ENCODE measurements around the gene RSRC1. TPM values are rescaled to one million over a fixed set of nuclear protein-coding genes. Genes with fewer than 3 reads are reported as not detected.

Gene RSRC1
- total and polyA plus RNA-seq, 10 donors = 7.2 to 56.5 (median 33.1) TPM

DNA sequence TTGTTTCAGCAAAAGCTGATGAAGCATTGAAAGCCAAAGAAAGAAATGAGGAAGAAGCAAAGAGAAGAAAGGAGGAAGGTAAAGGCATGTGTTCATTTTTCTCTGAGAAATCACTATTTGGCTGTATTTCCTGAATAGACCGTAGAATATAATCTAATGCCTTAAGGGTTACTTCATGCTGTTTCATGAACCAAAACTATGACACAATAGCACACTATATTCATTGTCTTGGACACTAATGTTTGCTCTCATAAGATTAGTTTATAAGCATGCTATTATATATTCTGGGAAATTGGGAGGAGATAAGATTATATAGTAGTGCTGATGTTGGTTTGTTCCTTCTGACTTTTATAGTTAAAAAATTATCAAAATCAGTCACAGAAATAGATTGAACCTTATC lies 351.0 kb downstream of the RSRC1 start:
- intact Hi-C loops (cut with DNase I; ENCODE audit: low total_unique reads) = no loop called here
- H3K27me3 ChIP-seq (replicated peaks in 1 of 7) = no peaks in the 10 kb centered on the region
- H3K4me1 ChIP-seq = peaks cover 0 to 4% (median 0%) of the 10 kb centered on the region in 6 donors
- no peaks in the 10 kb centered on the region for H3K36me3 ChIP-seq
- no peak overlapping the region for H3K27ac ChIP-seq
- no peaks in the 10 kb centered on the region for H3K9me3 ChIP-seq
- TF ChIP-seq, protein P1, sequence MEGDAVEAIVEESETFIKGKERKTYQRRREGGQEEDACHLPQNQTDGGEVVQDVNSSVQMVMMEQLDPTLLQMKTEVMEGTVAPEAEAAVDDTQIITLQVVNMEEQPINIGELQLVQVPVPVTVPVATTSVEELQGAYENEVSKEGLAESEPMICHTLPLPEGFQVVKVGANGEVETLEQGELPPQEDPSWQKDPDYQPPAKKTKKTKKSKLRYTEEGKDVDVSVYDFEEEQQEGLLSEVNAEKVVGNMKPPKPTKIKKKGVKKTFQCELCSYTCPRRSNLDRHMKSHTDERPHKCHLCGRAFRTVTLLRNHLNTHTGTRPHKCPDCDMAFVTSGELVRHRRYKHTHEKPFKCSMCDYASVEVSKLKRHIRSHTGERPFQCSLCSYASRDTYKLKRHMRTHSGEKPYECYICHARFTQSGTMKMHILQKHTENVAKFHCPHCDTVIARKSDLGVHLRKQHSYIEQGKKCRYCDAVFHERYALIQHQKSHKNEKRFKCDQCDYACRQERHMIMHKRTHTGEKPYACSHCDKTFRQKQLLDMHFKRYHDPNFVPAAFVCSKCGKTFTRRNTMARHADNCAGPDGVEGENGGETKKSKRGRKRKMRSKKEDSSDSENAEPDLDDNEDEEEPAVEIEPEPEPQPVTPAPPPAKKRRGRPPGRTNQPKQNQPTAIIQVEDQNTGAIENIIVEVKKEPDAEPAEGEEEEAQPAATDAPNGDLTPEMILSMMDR (IDR thresholded peaks at IDR 0.05 in 8 of 11, conservative IDR thresholded peaks at IDR 0.05 in 3 of 11) = no peak
- TF ChIP-seq POLR2AphosphoS5 (IDR thresholded peaks at IDR 0.05) (no peak), POLR2A (IDR thresholded peaks at IDR 0.05) (no peak)
- 0 to 64% (median 45%) methylated on average over 1 of the region's 1 CpG for WGBS, 5 donors
- no peak for DNase-seq
- no peak overlapping the region for H3K4me3 ChIP-seq

DNA sequence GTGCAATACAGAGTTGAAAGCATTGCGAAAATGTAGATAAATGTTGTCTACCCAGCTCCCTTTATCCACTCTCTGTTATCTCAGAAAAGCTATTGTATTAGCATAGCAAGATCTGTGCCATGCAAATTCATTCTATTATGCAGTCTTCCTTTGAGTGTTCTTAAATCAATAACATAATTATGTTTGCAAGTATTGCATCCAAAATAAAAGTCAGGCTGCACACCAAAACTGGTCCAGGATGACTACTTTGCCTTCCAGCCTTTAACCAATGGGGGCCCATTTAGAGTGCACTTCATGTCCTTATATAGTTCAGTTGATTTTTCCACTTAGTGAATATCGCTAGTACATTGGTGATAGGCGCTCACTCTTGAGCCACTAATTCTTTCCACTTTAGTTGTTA lies 353.7 kb downstream of the RSRC1 start:
- 76 to 98% (median 97%) methylated on average over 3 of the region's 3 CpGs for WGBS, 5 donors
- no peak for DNase-seq
- intact Hi-C loops (cut with DNase I; ENCODE audit: low total_unique reads) = no loop called here
- no peaks in the 10 kb centered on the region for H3K27me3 ChIP-seq (replicated peaks in 1 of 7)
- peaks cover 0 to 4% (median 0%) of the 10 kb centered on the region in 6 donors for H3K4me1 ChIP-seq
- TF ChIP-seq POLR2A (IDR thresholded peaks at IDR 0.05) (no peak), POLR2AphosphoS5 (IDR thresholded peaks at IDR 0.05) (no peak)
- TF ChIP-seq, protein P1 (IDR thresholded peaks at IDR 0.05 in 8 of 11, conservative IDR thresholded peaks at IDR 0.05 in 3 of 11) = no peak
- H3K27ac ChIP-seq = no peak overlapping the region
- no peak overlapping the region for H3K4me3 ChIP-seq
- no peaks in the 10 kb centered on the region for H3K36me3 ChIP-seq
- no peaks in the 10 kb centered on the region for H3K9me3 ChIP-seq

DNA sequence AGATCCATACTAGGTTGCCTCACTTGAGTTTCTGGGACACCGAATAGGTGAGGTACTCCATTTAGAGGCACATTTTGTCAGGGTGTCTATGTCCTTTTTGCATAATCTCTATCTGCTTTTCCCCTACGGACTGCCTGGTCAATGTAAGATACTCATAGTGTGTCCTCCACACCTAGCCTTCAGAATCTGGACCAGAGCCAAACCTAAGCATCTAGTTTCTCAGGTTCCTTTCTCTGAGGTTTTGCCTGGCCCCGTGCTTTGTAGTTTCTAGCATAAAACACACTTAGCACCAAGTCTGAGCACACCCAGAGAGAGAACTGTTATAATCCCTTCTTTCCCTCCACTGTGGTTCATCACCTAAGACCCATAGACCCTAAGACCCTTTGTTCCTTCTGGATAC lies 355.2 kb downstream of the RSRC1 start:
- WGBS, 5 donors = 84 to 94% (median 86%) methylated on average over 3 of the region's 3 CpGs
- H3K27ac ChIP-seq = no peak overlapping the region
- TF ChIP-seq, protein P1 (IDR thresholded peaks at IDR 0.05 in 8 of 11, conservative IDR thresholded peaks at IDR 0.05 in 3 of 11) = no peak
- no peak for TF ChIP-seq POLR2AphosphoS5 (IDR thresholded peaks at IDR 0.05)
- no peak for TF ChIP-seq POLR2A (IDR thresholded peaks at IDR 0.05)
- peaks cover 0 to 4% (median 0%) of the 10 kb centered on the region in 6 donors for H3K4me1 ChIP-seq
- no peak for DNase-seq
- no peaks in the 10 kb centered on the region for H3K36me3 ChIP-seq
- no peaks in the 10 kb centered on the region for H3K27me3 ChIP-seq (replicated peaks in 1 of 7)
- no peaks in the 10 kb centered on the region for H3K9me3 ChIP-seq
- no peak overlapping the region for H3K4me3 ChIP-seq
- intact Hi-C loops (cut with DNase I; ENCODE audit: low total_unique reads) = no loop called here

DNA sequence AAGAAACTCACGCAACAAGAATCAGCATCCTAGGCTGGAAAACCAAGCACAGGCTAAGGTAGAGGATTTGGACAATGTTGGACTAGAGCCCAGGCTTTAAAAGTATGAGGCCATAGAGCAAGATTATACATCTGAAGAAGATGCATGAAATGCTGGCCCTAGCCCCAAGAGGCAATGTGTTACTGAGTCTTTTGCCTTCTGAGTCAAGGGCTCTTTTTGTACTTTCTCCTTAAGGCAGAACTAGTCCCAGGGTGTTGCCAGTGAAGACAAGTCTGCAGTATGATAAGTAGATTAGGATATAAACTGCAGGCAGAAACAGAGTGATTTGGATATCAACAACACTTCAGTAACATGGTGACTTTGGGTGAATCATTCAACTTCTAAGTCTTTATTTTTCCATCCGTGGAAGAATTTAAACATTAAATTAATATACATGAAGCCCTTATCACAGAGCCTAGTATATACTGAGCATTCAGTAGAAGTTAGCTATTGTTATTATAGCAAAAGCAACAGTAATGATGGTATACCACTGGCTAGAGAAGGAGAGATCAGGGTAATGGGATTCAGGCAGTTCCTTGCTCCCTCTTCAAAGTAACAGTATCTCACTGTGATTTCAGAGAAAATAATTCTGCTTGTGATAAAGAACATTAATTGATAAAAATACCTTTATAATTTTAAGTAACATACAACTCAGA lies 361.2 kb downstream of the RSRC1 start:
- TF ChIP-seq, protein P1 (IDR thresholded peaks at IDR 0.05 in 8 of 11, conservative IDR thresholded peaks at IDR 0.05 in 3 of 11) = no peak
- TF ChIP-seq POLR2AphosphoS5 (IDR thresholded peaks at IDR 0.05) = no peak
- no peak for TF ChIP-seq POLR2A (IDR thresholded peaks at IDR 0.05)
- no peak for DNase-seq
- Histone ChIP-seq H3K4me1 (no peaks in the 10 kb centered on the region), H3K27ac (no peak overlapping the region), H3K4me3 (no peak overlapping the region), H3K27me3 (replicated peaks in 1 of 7) (no peaks in the 10 kb centered on the region), H3K9me3 (peaks cover 0 to 7% (median 0%) of the 10 kb centered on the region in 8 donors), H3K36me3 (peaks cover 0 to 3% (median 0%) of the 10 kb centered on the region in 6 donors)
- 92 to 97% (median 97%) methylated on average over 2 of the region's 2 CpGs for WGBS, 5 donors
- intact Hi-C loops (cut with DNase I; ENCODE audit: low total_unique reads) = no loop called here

All from spleen (tissue), 11 donors.